Thyroid gland (tissue), 4 donors: ENCODE results near the gene SAT1. TPM values are rescaled to one million over a fixed set of nuclear protein-coding genes. Genes with fewer than 3 reads are reported as not detected.
A peak's percentile ranks its signal among the peaks of the same experiment; 100 is the strongest.

Experiments
- DNase-seq, 2 donors: peaks; one replicate each; pipeline ENCODE4 v3.0.0-alpha.2; 2019
- H3K27ac ChIP-seq, 3 donors: fragments of 200-600 bp; sonication (generic); 1 replicate in 2 of 3; 2 replicates in 1 of 3; pipeline ENCODE4 v1.5.1; 2016 to 2019; ENCODE audit warnings: mild to moderate bottlenecking in 1 of 3, moderate library complexity in 1 of 3
- H3K27me3 ChIP-seq: fragments of 200-600 bp; sonication (generic); one replicate; pipeline ENCODE4 v1.5.1; 2019
- H3K36me3 ChIP-seq, 2 donors: fragments of 200-600 bp; sonication (generic); one replicate each; pipeline ENCODE4 v1.5.1; 2016 to 2019
- H3K4me1 ChIP-seq, 2 donors: fragments of 200-600 bp; sonication (generic); one replicate each; pipeline ENCODE4 v1.5.1; 2017 to 2019
- H3K4me3 ChIP-seq, 3 donors: fragments of 200-600 bp; sonication (generic); replicated peaks in 1 of 3; 1 replicate in 2 of 3; 2 replicates in 1 of 3; pipeline ENCODE4 v1.5.1; 2016; ENCODE audit warnings: mild to moderate bottlenecking in 1 of 3
- H3K9me3 ChIP-seq: fragments of 200-600 bp; sonication (generic); one replicate; pipeline ENCODE4 v1.5.1; 2017
- CTCF ChIP-seq, 6 experiments: fragments of 200-600 bp in 3 of 6; fragments of 450-650 bp in 3 of 6; sonication (generic) in 3 of 6; IDR thresholded peaks; one replicate each; pipeline ENCODE4 v1.5.1; 2016 to 2019; ENCODE audit warnings: antibody characterized with exemption in 6 of 6, mild to moderate bottlenecking in 2 of 6, inconsistent platforms in 1 of 6, moderate library complexity in 1 of 6
- POLR2A ChIP-seq, 2 donors: fragments of 450-650 bp; IDR thresholded peaks; one replicate each; pipeline ENCODE4 v1.6.1; 2017; ENCODE audit warnings: antibody characterized with exemption in 2 of 2, mild to moderate bottlenecking in 2 of 2, moderate library complexity in 1 of 2
- WGBS, 2 donors: methylation state at CpG; one replicate each; pipeline ENCODE4 v1.1.5; 2017; 5-methylcytosine and 5-hydroxymethylcytosine counted together
- intact Hi-C: fragments of 100-400 bp; cut with DNase I; formaldehyde crosslinking; loops from one replicate; pipeline ENCODE4 v1.15.1; 2023
- total RNA-seq, 4 donors: library from RNA; depleted of rRNA; stranded (reverse); fragments of >200 nt; gene quantifications; one replicate each; pipeline ENCODE4 v1.2.3, GENCODE V29; 2016

The SAT1 gene
- total RNA-seq, 4 donors from 2014 or later = 768 to 1,187 (median 831) TPM

GRCh38 chrX:23776363-23776762 is 6.6 kb upstream of the SAT1 start:
- no peak overlapping the region for H3K27ac ChIP-seq
- DNase-seq = no peak
- intact Hi-C loops = no loop called here
- 94 to 97% methylated on average over 3 of the region's 3 CpGs for WGBS, 2 donors
- H3K4me3 ChIP-seq = no peak overlapping the region
- H3K27me3 ChIP-seq = no peaks in the 10 kb centered on the region
- H3K4me1 ChIP-seq = no peaks in the 10 kb centered on the region
- H3K9me3 ChIP-seq = no peaks in the 10 kb centered on the region
- H3K36me3 ChIP-seq = no peaks in the 10 kb centered on the region
- TF ChIP-seq CTCF (IDR thresholded peaks at IDR 0.05) (no peak), POLR2A (IDR thresholded peaks at IDR 0.05) (no peak)

GRCh38 chrX:23779025-23779424 is 3.9 kb upstream of the SAT1 start:
- no peak for TF ChIP-seq CTCF (IDR thresholded peaks at IDR 0.05)
- no peak for TF ChIP-seq POLR2A (IDR thresholded peaks at IDR 0.05)
- Histone ChIP-seq H3K4me1 (no peaks in the 10 kb centered on the region), H3K4me3 (no peak overlapping the region), H3K27ac (no peak overlapping the region), H3K27me3 (no peaks in the 10 kb centered on the region), H3K36me3 (no peaks in the 10 kb centered on the region), H3K9me3 (no peaks in the 10 kb centered on the region)
- WGBS, 2 donors = 85 to 93% methylated on average over 4 of the region's 4 CpGs
- intact Hi-C loops = no loop called here
- no peak for DNase-seq

- no peaks in the 10 kb centered on the region for H3K27me3 ChIP-seq
- no peaks in the 10 kb centered on the region for H3K4me1 ChIP-seq
- TF ChIP-seq CTCF (IDR thresholded peaks at IDR 0.05) (no peak), POLR2A (IDR thresholded peaks at IDR 0.05) (no peak)
- H3K36me3 ChIP-seq = no peaks in the 10 kb centered on the region
- H3K27ac ChIP-seq = no peak overlapping the region
- no peak for DNase-seq
- no peak overlapping the region for H3K4me3 ChIP-seq
- WGBS, 2 donors = 45 to 48% methylated on average over 6 of the region's 6 CpGs
- intact Hi-C loops = no loop called here
- H3K9me3 ChIP-seq = no peaks in the 10 kb centered on the region
Observed at GRCh38 chrX:23782455-23782854, 518 bp upstream of the SAT1 start.

- 18 to 22% methylated on average over 17 to 19 of the region's 21 CpGs for WGBS, 2 donors
- Histone ChIP-seq H3K4me3 (peak overlapping the region; percentile 20 to 59 (median 41)), H3K4me1 (no peaks in the 10 kb centered on the region), H3K36me3 (no peaks in the 10 kb centered on the region), H3K9me3 (no peaks in the 10 kb centered on the region), H3K27ac (peak overlapping the region; percentile 92 to 98 (median 94)), H3K27me3 (no peaks in the 10 kb centered on the region)
- intact Hi-C loops = no loop called here
- TF ChIP-seq POLR2A (IDR thresholded peaks at IDR 0.05) = no peak
- TF ChIP-seq CTCF (IDR thresholded peaks at IDR 0.05) = no peak
- DNase-seq = no peak
Observed at GRCh38 chrX:23783589-23784469, 856 bp downstream of the SAT1 start.
